IPS-18c (cell line): Measurements from ENCODE around the gene TEAD4.

Experiments
- H3K4me3 ChIP-seq: 2 replicates; pipeline ENCODE4 v1.7.0; 2013; ENCODE audit warnings: low read depth, mild to moderate bottlenecking, low read length, moderate library complexity; ENCODE audit not compliant: insufficient read depth
- H3K9me3 ChIP-seq: one replicate; pipeline ENCODE4 v1.6.1; 2013; ENCODE audit warnings: mild to moderate bottlenecking, low read length, moderate library complexity; ENCODE audit not compliant: control insufficient read depth, insufficient read depth

The TEAD4 gene

GRCh38 chr12:2982361-2982760 is 23.2 kb downstream of the TEAD4 start:
- no peaks in the 10 kb centered on the region for H3K9me3 ChIP-seq
- H3K4me3 ChIP-seq: no peak overlapping the region

- no peak overlapping the region for H3K4me3 ChIP-seq
- peaks cover 5% of the 10 kb centered on the region for H3K9me3 ChIP-seq
Measured at GRCh38 chr12:2984249-2984648, 25.1 kb downstream of the TEAD4 start.

- Histone ChIP-seq H3K4me3 (no peak overlapping the region), H3K9me3 (peaks cover 7% of the 10 kb centered on the region)
Measured at GRCh38 chr12:2984698-2985097, 25.5 kb downstream of the TEAD4 start.

- Histone ChIP-seq H3K9me3 (peaks cover 7% of the 10 kb centered on the region), H3K4me3 (no peak overlapping the region)
Measured at GRCh38 chr12:2986876-2987275, 27.7 kb downstream of the TEAD4 start.

GRCh38 chr12:2988494-2988893 is 29.3 kb downstream of the TEAD4 start:
- no peak overlapping the region for H3K4me3 ChIP-seq
- H3K9me3 ChIP-seq: peaks cover 7% of the 10 kb centered on the region

DNA sequence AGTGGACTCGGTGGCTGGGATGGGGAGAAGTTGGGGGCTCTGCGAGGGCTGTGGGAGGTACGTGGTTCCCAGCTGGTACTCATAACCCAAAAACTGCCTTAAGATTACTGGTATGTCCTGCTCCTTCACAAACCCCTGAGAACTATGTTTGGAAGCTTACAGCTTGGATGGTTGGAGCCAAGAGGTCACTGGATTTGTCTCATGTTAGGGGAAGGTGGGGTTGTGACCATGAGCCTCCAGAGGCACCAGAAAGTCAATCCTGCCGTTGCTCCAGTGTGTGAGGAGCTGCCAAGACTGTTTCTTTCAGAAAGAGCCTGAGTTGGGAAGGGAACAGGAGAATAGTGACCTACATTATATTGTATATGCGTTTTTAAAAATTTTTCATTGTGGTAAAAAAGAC is 33.5 kb downstream of the TEAD4 start:
- H3K4me3 ChIP-seq: no peak overlapping the region

GRCh38 chr12:2997989-2998670 is 38.9 kb downstream of the TEAD4 start:
- Histone ChIP-seq H3K4me3 (no peak overlapping the region), H3K9me3 (no peaks in the 10 kb centered on the region)

More for the DNA sequence above, 33.5 kb downstream of the TEAD4 start:
- peaks cover 7% of the 10 kb centered on the region for H3K9me3 ChIP-seq

- H3K9me3 ChIP-seq: no peaks in the 10 kb centered on the region
- H3K4me3 ChIP-seq: no peak overlapping the region
Measured at GRCh38 chr12:2998789-2999264, 39.6 kb downstream of the TEAD4 start.

DNA sequence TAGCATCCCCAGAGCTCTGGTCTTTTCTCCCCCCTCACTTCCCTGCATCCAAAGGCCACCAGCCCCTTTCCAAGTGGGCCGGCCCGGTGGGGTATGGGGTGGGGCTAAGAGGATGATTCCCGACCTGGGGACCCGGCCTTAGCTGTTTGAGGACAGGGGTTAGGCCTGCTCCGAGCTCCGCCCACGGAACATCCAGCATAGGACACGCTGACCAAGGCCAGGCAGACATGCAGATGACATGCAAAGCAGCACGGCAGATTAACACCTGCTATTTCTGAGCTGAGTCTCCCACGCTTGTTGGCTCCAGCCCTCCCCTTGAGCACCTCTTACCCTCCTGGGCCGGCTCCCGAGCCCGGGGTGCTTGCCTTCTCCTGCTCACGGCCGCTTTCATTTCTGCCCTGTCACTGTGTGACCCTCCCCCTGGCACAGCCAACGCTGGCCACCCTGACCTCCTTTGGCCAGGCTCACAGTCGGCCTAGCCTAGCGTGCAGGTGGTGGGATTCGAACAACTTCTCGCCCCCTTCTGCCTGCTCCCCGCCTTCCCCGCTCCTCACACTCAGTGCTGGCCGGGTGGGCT is 40.2 kb downstream of the TEAD4 start:
- Histone ChIP-seq H3K4me3 (no peak overlapping the region), H3K9me3 (no peaks in the 10 kb centered on the region)

GRCh38 chr12:3000548-3001275 is 41.5 kb downstream of the TEAD4 start:
- Histone ChIP-seq H3K4me3 (no peak overlapping the region), H3K9me3 (no peaks in the 10 kb centered on the region)

GRCh38 chr12:3002646-3003045 is 43.4 kb downstream of the TEAD4 start:
- Histone ChIP-seq H3K4me3 (no peak overlapping the region), H3K9me3 (no peaks in the 10 kb centered on the region)

DNA sequence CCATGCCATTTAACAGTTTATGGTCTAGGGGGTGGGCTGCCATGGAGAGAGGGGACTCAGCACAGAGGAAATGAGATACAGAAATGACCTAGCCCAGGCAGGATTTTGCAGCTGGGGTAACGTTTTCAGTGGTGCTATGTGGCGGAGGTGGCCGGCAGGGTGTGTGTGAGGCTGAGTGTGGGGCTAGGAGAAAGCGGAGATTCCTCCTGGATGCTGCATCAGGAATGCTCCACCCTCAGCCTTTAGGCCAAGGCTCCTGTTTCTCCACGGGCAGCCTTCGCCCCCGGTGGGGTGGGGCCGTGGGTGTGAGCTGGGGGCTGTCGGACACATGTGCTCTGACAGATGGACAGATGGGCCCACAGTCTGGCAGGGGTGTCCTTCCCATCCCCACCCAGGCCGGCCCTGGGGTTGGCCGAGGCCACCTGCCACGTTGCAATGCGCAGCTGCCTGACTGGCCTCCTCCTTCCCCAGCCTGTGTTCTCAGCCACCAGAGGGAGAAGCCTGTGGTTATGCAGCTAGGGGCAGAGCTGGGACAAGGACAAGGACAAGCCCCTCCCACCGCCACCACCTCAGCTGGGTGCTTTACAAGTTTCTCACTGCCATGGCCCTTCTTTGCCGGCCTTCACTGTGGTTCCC is 44.3 kb downstream of the TEAD4 start:
- no peaks in the 10 kb centered on the region for H3K9me3 ChIP-seq

GRCh38 chr12:3004655-3005565 is 45.7 kb downstream of the TEAD4 start:
- Histone ChIP-seq H3K4me3 (no peak overlapping the region), H3K9me3 (no peaks in the 10 kb centered on the region)

More for the DNA sequence above, 44.3 kb downstream of the TEAD4 start:
- no peak overlapping the region for H3K4me3 ChIP-seq

- H3K4me3 ChIP-seq: no peak overlapping the region
- H3K9me3 ChIP-seq: no peaks in the 10 kb centered on the region
Measured at GRCh38 chr12:3005736-3006135, 46.5 kb downstream of the TEAD4 start.

DNA sequence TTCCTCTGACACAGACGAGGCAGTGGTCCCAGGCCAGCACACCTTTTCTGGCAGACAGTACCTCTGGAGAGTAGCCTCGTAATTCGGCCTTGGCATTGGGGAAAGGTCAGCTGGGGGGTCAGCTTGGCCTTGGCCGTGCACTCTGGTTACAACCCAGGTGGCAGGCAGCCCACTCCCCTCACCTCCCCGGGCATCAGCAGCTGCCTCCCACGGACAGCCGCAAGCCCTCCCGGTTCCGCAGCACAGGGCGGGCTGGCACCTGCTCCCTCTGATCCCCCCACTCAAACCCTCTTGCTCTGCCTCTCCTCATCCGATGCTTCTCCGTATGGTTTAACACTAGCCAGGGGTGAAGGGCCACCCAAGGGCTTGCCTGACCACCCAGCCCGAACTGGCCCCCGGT is 50.6 kb downstream of the TEAD4 start:
- Histone ChIP-seq H3K9me3 (no peaks in the 10 kb centered on the region), H3K4me3 (no peak overlapping the region)

DNA sequence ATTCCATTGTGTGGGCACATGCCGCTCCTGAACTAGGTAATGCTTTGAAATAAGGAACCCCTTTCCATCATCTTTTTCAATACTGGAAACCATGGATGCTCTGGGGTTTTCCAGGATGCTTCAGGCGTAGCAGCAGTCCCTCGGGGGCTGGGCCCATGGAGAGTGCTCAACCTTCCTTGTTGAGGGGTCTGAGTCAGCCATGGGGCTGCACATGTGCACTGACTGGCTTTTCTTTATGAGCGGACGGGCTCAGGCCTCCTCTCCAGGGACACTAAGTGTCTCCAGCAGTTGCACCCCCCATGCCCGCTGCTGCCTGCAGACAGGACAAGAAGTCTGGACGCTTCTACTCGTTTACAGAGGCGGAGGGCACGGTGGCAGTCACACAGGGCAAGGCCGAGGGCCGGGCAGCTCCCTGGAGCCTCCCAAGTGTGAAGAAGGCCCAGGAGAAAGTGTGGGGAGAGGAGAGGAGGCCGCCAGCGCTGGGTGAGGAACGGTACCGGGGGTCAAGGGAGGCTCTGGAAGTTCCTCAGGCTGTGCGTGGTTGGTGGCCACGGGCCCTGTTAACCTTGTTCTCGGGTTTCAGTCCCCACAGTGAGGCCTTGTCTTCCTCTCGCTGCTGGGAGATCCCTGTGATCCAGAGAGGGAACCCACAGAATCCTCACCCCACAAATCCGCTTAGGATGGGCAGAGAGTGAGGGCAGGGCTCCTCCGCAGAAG is 51.2 kb downstream of the TEAD4 start:
- Histone ChIP-seq H3K9me3 (no peaks in the 10 kb centered on the region), H3K4me3 (no peak overlapping the region)
